HepG2 (cell line): ENCODE results near the gene MGAT4D. TPM values are rescaled to one million over a fixed set of nuclear protein-coding genes. Genes with fewer than 3 reads are reported as not detected.
A peak's percentile ranks its signal among the peaks of the same experiment; 100 is the strongest.

ENCODE experiments used
- FOXK1 ChIP-seq: sonication (generic); formaldehyde crosslinking; IDR thresholded peaks from 2 replicates; pipeline ENCODE4 v1.4.0; 2020; ENCODE audit warnings: low read depth, missing genetic modification reagents, borderline replicate concordance
- KDM5A ChIP-seq: fragments of 200-600 bp; sonication (generic); IDR thresholded peaks from 2 replicates; pipeline ENCODE4 v1.7.0; 2018; ENCODE audit warnings: antibody characterized with exemption, mild to moderate bottlenecking, low read length, borderline replicate concordance
- KLF6 ChIP-seq: IDR thresholded peaks from 2 replicates; pipeline ENCODE4 v1.8.0; 2016; ENCODE audit warnings: missing biosample characterization, missing genetic modification reagents
- NFAT5 ChIP-seq: sonication (generic); formaldehyde crosslinking; IDR thresholded peaks from 2 replicates; pipeline ENCODE4 v1.4.0; 2020; ENCODE audit warnings: missing genetic modification reagents
- NR2F6 ChIP-seq, 2 experiments: IDR thresholded peaks; 2 replicates each; pipeline ENCODE4 v1.6.1; 2016; ENCODE audit warnings: antibody characterized with exemption in 1 of 2, mild to moderate bottlenecking in 1 of 2
- SOX6 ChIP-seq, 2 experiments: fragments of 450-650 bp in 1 of 2; sonication (generic) in 1 of 2; formaldehyde crosslinking in 1 of 2; IDR thresholded peaks; 2 replicates each; pipeline versions ENCODE4 v1.4.0 to v1.6.1; 2017 to 2020; ENCODE audit warnings: antibody characterized with exemption in 1 of 2, mild to moderate bottlenecking in 1 of 2, missing genetic modification reagents in 1 of 2
- ZBTB7A ChIP-seq: sonication (generic); formaldehyde crosslinking; IDR thresholded peaks from 2 replicates; pipeline ENCODE4 v1.8.0; 2022; ENCODE audit warnings: mild to moderate bottlenecking, missing genetic modification reagents
- polyA plus RNA-seq, 8 experiments: library from polyadenylated mRNA; depleted of rRNA in 3 of 8; stranded (reverse) in 7 of 8; unstranded in 1 of 8; fragments of >200 nt; fragmentation: Illumina TruSeq in 4 of 8; extraction: Trizol in 4 of 8; gene quantifications; 2 replicates each; pipeline versions ENCODE4 v1.2.1 to v1.2.3, GENCODE V29; 2011 to 2016; ENCODE audit warnings: low read depth in 4 of 8, missing spikeins in 1 of 8, mixed read lengths in 1 of 8; ENCODE audit not compliant: insufficient read depth in 1 of 8
- total RNA-seq, 5 experiments: library from RNA; depleted of rRNA; stranded (reverse); fragments of >200 nt; fragmentation: Illumina TruSeq; extraction: Trizol; gene quantifications; 2 replicates each; pipeline ENCODE4 v1.2.3, GENCODE V29; 2016; ENCODE audit warnings: low read depth in 1 of 5
- TF ChIP-seq, protein P1 (sequence below): sonication (generic); formaldehyde crosslinking; conservative IDR thresholded peaks from 2 replicates; pipeline ENCODE4 v1.4.0; 2020; ENCODE audit warnings: missing genetic modification reagents
- TF ChIP-seq, protein P2 (sequence below): sonication (generic); formaldehyde crosslinking; IDR thresholded peaks from 2 replicates; pipeline ENCODE4 v1.5.1; 2020; ENCODE audit warnings: mild to moderate bottlenecking, missing genetic modification reagents, moderate library complexity
- TF ChIP-seq, protein P3 (sequence below): sonication (generic); formaldehyde crosslinking; IDR thresholded peaks from 2 replicates; pipeline ENCODE4 v1.4.0; 2020; ENCODE audit warnings: mild to moderate bottlenecking, missing genetic modification reagents

MGAT4D gene
- total and polyA plus RNA-seq, 2 of the 13 experiments (the other 11 are each of a cell fraction or from before 2014, with no cell fraction given): not detected

GRCh38 chr4:140523857-140524742 lies 26.0 kb upstream of the MGAT4D start, which contains the start of gene ELMOD2 (continued):
- TF ChIP-seq NFAT5 (CRISPR knock-in tag) (no peak), FOXK1 (CRISPR knock-in tag) (peak; percentile 66; the same call in 1 of the 2 replicates), KLF6 (peak; percentile 56; the same call in 1 of the 2 replicates), NR2F6 (IDR thresholded peaks at IDR 0.05) (0 out of 2 replicates have a peak, but pooled peaks have one; percentile 34), NR2F6 (CRISPR knock-in tag; IDR thresholded peaks at IDR 0.05) (no peak), SOX6 (IDR thresholded peaks at IDR 0.05) (no peak), SOX6 (CRISPR knock-in tag; IDR thresholded peaks at IDR 0.05) (peak; percentile 50), ZBTB7A (no peak), KDM5A (peak; percentile 79; the same call in 1 of the 2 replicates)
- TF ChIP-seq, protein P1, sequence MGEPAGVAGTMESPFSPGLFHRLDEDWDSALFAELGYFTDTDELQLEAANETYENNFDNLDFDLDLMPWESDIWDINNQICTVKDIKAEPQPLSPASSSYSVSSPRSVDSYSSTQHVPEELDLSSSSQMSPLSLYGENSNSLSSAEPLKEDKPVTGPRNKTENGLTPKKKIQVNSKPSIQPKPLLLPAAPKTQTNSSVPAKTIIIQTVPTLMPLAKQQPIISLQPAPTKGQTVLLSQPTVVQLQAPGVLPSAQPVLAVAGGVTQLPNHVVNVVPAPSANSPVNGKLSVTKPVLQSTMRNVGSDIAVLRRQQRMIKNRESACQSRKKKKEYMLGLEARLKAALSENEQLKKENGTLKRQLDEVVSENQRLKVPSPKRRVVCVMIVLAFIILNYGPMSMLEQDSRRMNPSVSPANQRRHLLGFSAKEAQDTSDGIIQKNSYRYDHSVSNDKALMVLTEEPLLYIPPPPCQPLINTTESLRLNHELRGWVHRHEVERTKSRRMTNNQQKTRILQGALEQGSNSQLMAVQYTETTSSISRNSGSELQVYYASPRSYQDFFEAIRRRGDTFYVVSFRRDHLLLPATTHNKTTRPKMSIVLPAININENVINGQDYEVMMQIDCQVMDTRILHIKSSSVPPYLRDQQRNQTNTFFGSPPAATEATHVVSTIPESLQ: no peak
- TF ChIP-seq, protein P2, sequence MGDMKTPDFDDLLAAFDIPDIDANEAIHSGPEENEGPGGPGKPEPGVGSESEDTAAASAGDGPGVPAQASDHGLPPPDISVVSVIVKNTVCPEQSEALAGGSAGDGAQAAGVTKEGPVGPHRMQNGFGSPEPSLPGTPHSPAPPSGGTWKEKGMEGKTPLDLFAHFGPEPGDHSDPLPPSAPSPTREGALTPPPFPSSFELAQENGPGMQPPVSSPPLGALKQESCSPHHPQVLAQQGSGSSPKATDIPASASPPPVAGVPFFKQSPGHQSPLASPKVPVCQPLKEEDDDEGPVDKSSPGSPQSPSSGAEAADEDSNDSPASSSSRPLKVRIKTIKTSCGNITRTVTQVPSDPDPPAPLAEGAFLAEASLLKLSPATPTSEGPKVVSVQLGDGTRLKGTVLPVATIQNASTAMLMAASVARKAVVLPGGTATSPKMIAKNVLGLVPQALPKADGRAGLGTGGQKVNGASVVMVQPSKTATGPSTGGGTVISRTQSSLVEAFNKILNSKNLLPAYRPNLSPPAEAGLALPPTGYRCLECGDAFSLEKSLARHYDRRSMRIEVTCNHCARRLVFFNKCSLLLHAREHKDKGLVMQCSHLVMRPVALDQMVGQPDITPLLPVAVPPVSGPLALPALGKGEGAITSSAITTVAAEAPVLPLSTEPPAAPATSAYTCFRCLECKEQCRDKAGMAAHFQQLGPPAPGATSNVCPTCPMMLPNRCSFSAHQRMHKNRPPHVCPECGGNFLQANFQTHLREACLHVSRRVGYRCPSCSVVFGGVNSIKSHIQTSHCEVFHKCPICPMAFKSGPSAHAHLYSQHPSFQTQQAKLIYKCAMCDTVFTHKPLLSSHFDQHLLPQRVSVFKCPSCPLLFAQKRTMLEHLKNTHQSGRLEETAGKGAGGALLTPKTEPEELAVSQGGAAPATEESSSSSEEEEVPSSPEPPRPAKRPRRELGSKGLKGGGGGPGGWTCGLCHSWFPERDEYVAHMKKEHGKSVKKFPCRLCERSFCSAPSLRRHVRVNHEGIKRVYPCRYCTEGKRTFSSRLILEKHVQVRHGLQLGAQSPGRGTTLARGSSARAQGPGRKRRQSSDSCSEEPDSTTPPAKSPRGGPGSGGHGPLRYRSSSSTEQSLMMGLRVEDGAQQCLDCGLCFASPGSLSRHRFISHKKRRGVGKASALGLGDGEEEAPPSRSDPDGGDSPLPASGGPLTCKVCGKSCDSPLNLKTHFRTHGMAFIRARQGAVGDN: peak; percentile 95
- TF ChIP-seq, protein P3, sequence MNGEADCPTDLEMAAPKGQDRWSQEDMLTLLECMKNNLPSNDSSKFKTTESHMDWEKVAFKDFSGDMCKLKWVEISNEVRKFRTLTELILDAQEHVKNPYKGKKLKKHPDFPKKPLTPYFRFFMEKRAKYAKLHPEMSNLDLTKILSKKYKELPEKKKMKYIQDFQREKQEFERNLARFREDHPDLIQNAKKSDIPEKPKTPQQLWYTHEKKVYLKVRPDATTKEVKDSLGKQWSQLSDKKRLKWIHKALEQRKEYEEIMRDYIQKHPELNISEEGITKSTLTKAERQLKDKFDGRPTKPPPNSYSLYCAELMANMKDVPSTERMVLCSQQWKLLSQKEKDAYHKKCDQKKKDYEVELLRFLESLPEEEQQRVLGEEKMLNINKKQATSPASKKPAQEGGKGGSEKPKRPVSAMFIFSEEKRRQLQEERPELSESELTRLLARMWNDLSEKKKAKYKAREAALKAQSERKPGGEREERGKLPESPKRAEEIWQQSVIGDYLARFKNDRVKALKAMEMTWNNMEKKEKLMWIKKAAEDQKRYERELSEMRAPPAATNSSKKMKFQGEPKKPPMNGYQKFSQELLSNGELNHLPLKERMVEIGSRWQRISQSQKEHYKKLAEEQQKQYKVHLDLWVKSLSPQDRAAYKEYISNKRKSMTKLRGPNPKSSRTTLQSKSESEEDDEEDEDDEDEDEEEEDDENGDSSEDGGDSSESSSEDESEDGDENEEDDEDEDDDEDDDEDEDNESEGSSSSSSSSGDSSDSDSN: peak; percentile 80; the same call in 1 of the 2 replicates
